K562 (cell line): Measurements from ENCODE around the gene XPA. TPM values are rescaled to one million over a fixed set of nuclear protein-coding genes. Genes with fewer than 3 reads are reported as not detected.
A peak's percentile ranks its signal among the peaks of the same experiment; 100 is the strongest.

Experiments
- CBX2 ChIP-seq: fragments of 200-600 bp; sonication (generic); IDR thresholded peaks from one replicate; pipeline ENCODE4 v1.6.1; 2012; ENCODE audit warnings: mild to moderate bottlenecking, low read length, inconsistent platforms; ENCODE audit not compliant: insufficient read depth, poor library complexity, severe bottlenecking
- CREBBP ChIP-seq: IDR thresholded peaks from one replicate; pipeline ENCODE4 v1.6.1; 2012; ENCODE audit warnings: low read depth, mild to moderate bottlenecking, control low read depth, inconsistent platforms, low read length
- E2F3 ChIP-seq: fragments of 250-450 bp; sonication (Bioruptor Pico); IDR thresholded peaks from 2 replicates; pipeline ENCODE4 v1.4.0; 2020; ENCODE audit warnings: mild to moderate bottlenecking
- GTF2F1 ChIP-seq: IDR thresholded peaks from 2 replicates; pipeline ENCODE4 v1.6.1; 2011; ENCODE audit warnings: low read depth, low read length, improper control_type of control experiment
- JUNB ChIP-seq: fragments of 450-650 bp; formaldehyde crosslinking; conservative IDR thresholded peaks from 2 replicates; pipeline ENCODE4 v1.4.0; 2020; ENCODE audit warnings: mild to moderate bottlenecking
- KAT7 ChIP-seq: sonication (generic); formaldehyde crosslinking; IDR thresholded peaks from 2 replicates; pipeline ENCODE4 v1.8.0; 2022; ENCODE audit warnings: missing genetic modification reagents, mild to moderate bottlenecking, borderline replicate concordance
- POLR3G ChIP-seq: IDR thresholded peaks from 2 replicates; pipeline ENCODE4 v1.6.1; 2011; ENCODE audit not compliant: insufficient read length, insufficient replicate concordance; ENCODE audit errors: extremely low read depth
- RHOXF2B ChIP-seq: fragments of 250-450 bp; sonication (Bioruptor Pico); conservative IDR thresholded peaks from 2 replicates; pipeline ENCODE4 v1.5.1; 2021
- ZNF133 ChIP-seq: fragments of 250-450 bp; sonication (Bioruptor Pico); IDR thresholded peaks from 2 replicates; pipeline ENCODE4 v1.4.0; 2020; ENCODE audit warnings: mild to moderate bottlenecking
- ZNF224 ChIP-seq: sonication (generic); formaldehyde crosslinking; IDR thresholded peaks from 2 replicates; pipeline ENCODE4 v1.8.0; 2022; ENCODE audit warnings: mild to moderate bottlenecking, missing genetic modification reagents
- polyA plus RNA-seq, 8 experiments: library from polyadenylated mRNA; depleted of rRNA in 4 of 8; stranded (reverse) in 5 of 8; unstranded in 3 of 8; fragments of >200 nt; fragmentation: Nextera tagmentation in 2 of 8; fragmentation: Illumina TruSeq in 1 of 8; extraction: Ambion mirVana in 2 of 8; extraction: Trizol in 1 of 8; gene quantifications; 2 replicates each; pipeline versions ENCODE4 v1.2.1 to v1.2.3, GENCODE V29; 2011 to 2014; ENCODE audit warnings: inconsistent platforms in 1 of 8, missing spikeins in 1 of 8
- total RNA-seq, 7 experiments: library from RNA; depleted of rRNA in 6 of 7; stranded (reverse); fragments of >200 nt in 6 of 7; fragmentation: Illumina TruSeq in 2 of 7; extraction: Trizol in 2 of 7; gene quantifications; 2 replicates each; pipeline versions ENCODE4 v1.2.1 to v1.2.3, GENCODE V29; 2011 to 2021; ENCODE audit warnings: low replicate concordance in 1 of 7
- TF ChIP-seq, protein P1 (sequence below): fragments of 450-650 bp; formaldehyde crosslinking; conservative IDR thresholded peaks from 2 replicates; pipeline ENCODE4 v1.4.0; 2022; ENCODE audit warnings: mild to moderate bottlenecking, missing genetic modification characterization
- TF ChIP-seq, protein P2 (sequence below): sonication (generic); formaldehyde crosslinking; IDR thresholded peaks from 2 replicates; pipeline ENCODE4 v1.8.0; 2022; ENCODE audit warnings: missing genetic modification reagents, mild to moderate bottlenecking, borderline replicate concordance
- TF ChIP-seq, protein P3 (sequence below): fragments of 450-650 bp; formaldehyde crosslinking; IDR thresholded peaks from 2 replicates; pipeline ENCODE4 v1.4.0; 2020; ENCODE audit warnings: mild to moderate bottlenecking, mixed read lengths
- TF ChIP-seq, protein P4 (sequence below): fragments of 450-650 bp; IDR thresholded peaks from 2 replicates; pipeline ENCODE4 v1.6.1; 2016
- TF ChIP-seq, protein P5 (sequence below), 2 experiments: IDR thresholded peaks in 1 of 2; conservative IDR thresholded peaks in 1 of 2; 2 replicates each; pipeline ENCODE4 v1.6.1; 2016; ENCODE audit warnings: low read depth in 2 of 2, mild to moderate bottlenecking in 1 of 2, missing compliant biosample characterization in 1 of 2, missing genetic modification characterization in 1 of 2, moderate library complexity in 1 of 2
- TF ChIP-seq, protein P6 (sequence below): fragments of 150-350 bp; conservative IDR thresholded peaks from 2 replicates; pipeline ENCODE4 v1.6.1; 2014; ENCODE audit warnings: low read length

XPA gene
- total and polyA plus RNA-seq, 9 of the 15 experiments (the other 6 are each of a cell fraction or from before 2014, with no cell fraction given) = 5.1 to 18.2 (median 14.1) TPM

DNA sequence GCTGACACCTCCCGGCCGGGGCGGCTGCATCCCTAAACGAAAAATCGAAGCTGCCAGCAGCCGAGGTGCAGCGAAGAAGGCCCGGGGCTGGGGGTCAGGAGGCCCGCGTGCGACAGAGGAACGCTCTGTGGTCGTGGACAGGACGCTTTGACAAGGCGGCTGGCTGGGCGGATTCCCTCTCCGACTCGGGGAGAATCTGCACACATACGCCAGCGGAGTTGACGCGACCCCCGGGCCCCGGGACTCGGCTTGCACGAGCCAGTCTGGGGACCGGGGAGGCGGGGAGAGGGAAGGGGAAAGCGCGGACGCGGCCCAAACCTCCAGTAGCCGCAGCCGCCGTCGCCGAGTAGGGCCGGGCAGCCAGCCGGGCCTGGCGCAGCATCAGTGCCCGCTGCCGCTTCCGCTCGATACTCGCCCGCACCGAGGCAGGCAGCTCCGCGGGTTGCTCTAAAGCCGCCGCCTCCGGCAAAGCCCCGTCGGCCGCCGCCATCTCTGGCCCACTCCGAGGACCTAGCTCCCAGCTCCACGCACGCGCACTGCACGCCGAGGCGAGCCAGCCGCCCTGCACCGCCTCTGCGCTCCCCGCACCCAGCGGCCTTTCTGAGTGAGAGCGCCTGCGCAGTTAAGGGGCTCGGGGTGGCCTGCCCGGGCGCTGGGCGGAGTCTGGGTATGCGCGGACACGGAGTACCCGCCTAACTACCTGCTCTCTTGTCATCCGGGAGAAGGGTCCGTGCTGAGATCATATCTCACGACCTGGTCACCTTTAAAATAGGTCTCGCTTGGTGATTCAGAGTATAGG, at the start of gene XPA (continued):
- TF ChIP-seq, protein P1, sequence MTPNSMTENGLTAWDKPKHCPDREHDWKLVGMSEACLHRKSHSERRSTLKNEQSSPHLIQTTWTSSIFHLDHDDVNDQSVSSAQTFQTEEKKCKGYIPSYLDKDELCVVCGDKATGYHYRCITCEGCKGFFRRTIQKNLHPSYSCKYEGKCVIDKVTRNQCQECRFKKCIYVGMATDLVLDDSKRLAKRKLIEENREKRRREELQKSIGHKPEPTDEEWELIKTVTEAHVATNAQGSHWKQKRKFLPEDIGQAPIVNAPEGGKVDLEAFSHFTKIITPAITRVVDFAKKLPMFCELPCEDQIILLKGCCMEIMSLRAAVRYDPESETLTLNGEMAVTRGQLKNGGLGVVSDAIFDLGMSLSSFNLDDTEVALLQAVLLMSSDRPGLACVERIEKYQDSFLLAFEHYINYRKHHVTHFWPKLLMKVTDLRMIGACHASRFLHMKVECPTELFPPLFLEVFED (CRISPR knock-in tag) = no peak
- TF ChIP-seq, protein P2, sequence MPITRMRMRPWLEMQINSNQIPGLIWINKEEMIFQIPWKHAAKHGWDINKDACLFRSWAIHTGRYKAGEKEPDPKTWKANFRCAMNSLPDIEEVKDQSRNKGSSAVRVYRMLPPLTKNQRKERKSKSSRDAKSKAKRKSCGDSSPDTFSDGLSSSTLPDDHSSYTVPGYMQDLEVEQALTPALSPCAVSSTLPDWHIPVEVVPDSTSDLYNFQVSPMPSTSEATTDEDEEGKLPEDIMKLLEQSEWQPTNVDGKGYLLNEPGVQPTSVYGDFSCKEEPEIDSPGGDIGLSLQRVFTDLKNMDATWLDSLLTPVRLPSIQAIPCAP (CRISPR knock-in tag) = no peak
- TF ChIP-seq, protein P3, sequence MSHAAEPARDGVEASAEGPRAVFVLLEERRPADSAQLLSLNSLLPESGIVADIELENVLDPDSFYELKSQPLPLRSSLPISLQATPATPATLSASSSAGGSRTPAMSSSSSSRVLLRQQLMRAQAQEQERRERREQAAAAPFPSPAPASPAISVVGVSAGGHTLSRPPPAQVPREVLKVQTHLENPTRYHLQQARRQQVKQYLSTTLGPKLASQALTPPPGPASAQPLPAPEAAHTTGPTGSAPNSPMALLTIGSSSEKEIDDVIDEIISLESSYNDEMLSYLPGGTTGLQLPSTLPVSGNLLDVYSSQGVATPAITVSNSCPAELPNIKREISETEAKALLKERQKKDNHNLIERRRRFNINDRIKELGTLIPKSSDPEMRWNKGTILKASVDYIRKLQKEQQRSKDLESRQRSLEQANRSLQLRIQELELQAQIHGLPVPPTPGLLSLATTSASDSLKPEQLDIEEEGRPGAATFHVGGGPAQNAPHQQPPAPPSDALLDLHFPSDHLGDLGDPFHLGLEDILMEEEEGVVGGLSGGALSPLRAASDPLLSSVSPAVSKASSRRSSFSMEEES = no peak
- TF ChIP-seq CBX2 (no peak), E2F3 (CRISPR knock-in tag) (no peak), GTF2F1 (peak; percentile 43; the same call in 1 of the 2 replicates), ZNF133 (CRISPR knock-in tag) (no peak), ZNF224 (CRISPR knock-in tag) (no peak), JUNB (CRISPR knock-in tag) (no peak), KAT7 (no peak), RHOXF2B (CRISPR knock-in tag) (no peak), POLR3G (no peak), CREBBP (no peak)
- TF ChIP-seq, protein P4, sequence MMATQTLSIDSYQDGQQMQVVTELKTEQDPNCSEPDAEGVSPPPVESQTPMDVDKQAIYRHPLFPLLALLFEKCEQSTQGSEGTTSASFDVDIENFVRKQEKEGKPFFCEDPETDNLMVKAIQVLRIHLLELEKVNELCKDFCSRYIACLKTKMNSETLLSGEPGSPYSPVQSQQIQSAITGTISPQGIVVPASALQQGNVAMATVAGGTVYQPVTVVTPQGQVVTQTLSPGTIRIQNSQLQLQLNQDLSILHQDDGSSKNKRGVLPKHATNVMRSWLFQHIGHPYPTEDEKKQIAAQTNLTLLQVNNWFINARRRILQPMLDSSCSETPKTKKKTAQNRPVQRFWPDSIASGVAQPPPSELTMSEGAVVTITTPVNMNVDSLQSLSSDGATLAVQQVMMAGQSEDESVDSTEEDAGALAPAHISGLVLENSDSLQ = no peak; the same call in 1 of the 2 replicates
- TF ChIP-seq, protein P5, sequence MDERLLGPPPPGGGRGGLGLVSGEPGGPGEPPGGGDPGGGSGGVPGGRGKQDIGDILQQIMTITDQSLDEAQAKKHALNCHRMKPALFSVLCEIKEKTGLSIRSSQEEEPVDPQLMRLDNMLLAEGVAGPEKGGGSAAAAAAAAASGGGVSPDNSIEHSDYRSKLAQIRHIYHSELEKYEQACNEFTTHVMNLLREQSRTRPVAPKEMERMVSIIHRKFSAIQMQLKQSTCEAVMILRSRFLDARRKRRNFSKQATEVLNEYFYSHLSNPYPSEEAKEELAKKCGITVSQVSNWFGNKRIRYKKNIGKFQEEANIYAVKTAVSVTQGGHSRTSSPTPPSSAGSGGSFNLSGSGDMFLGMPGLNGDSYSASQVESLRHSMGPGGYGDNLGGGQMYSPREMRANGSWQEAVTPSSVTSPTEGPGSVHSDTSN (CRISPR knock-in tag; IDR thresholded peaks at IDR 0.05; ENCODE audit: low read depth) = no peak
- TF ChIP-seq, protein P5 (tag; conservative IDR thresholded peaks at IDR 0.05; ENCODE audit: low read depth) = no peak
- TF ChIP-seq, protein P6, sequence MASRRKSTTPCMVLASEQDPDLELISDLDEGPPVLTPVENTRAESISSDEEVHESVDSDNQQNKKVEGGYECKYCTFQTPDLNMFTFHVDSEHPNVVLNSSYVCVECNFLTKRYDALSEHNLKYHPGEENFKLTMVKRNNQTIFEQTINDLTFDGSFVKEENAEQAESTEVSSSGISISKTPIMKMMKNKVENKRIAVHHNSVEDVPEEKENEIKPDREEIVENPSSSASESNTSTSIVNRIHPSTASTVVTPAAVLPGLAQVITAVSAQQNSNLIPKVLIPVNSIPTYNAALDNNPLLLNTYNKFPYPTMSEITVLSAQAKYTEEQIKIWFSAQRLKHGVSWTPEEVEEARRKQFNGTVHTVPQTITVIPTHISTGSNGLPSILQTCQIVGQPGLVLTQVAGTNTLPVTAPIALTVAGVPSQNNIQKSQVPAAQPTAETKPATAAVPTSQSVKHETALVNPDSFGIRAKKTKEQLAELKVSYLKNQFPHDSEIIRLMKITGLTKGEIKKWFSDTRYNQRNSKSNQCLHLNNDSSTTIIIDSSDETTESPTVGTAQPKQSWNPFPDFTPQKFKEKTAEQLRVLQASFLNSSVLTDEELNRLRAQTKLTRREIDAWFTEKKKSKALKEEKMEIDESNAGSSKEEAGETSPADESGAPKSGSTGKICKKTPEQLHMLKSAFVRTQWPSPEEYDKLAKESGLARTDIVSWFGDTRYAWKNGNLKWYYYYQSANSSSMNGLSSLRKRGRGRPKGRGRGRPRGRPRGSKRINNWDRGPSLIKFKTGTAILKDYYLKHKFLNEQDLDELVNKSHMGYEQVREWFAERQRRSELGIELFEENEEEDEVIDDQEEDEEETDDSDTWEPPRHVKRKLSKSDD = no peak
